GM12874 (cell line): Measurements from ENCODE around the gene RPS6KA2.

Experiments
- CTCF ChIP-seq: IDR thresholded peaks from 2 replicates; pipeline ENCODE4 v1.5.1; 2011; ENCODE audit warnings: low read depth, mild to moderate bottlenecking, control low read depth, low read length, moderate library complexity; ENCODE audit not compliant: insufficient read depth

RPS6KA2 gene

GRCh38 chr6:166483573-166484250 lies 143.3 kb downstream of the RPS6KA2 start:
- TF ChIP-seq CTCF = no peak

- TF ChIP-seq CTCF = no peak
Measured at GRCh38 chr6:166483026-166483425, 144.0 kb downstream of the RPS6KA2 start.

GRCh38 chr6:166478782-166479592 lies 148.1 kb downstream of the RPS6KA2 start:
- TF ChIP-seq CTCF = no peak

- no peak for TF ChIP-seq CTCF
Measured at GRCh38 chr6:166477647-166478365, 149.2 kb downstream of the RPS6KA2 start.

- TF ChIP-seq CTCF = no peak
Measured at GRCh38 chr6:166476634-166477215, 150.3 kb downstream of the RPS6KA2 start.

- TF ChIP-seq CTCF = no peak
Measured at GRCh38 chr6:166476061-166476591, 150.9 kb downstream of the RPS6KA2 start.
